Measurements from ENCODE around the gene ATP6V0E1. TPM values are rescaled to one million over a fixed set of nuclear protein-coding genes. Genes with fewer than 3 reads are reported as not detected.

Gene ATP6V0E1
- total and polyA plus RNA-seq, 2 experiments from 2014 or later: 75.9 to 250 TPM

DNA sequence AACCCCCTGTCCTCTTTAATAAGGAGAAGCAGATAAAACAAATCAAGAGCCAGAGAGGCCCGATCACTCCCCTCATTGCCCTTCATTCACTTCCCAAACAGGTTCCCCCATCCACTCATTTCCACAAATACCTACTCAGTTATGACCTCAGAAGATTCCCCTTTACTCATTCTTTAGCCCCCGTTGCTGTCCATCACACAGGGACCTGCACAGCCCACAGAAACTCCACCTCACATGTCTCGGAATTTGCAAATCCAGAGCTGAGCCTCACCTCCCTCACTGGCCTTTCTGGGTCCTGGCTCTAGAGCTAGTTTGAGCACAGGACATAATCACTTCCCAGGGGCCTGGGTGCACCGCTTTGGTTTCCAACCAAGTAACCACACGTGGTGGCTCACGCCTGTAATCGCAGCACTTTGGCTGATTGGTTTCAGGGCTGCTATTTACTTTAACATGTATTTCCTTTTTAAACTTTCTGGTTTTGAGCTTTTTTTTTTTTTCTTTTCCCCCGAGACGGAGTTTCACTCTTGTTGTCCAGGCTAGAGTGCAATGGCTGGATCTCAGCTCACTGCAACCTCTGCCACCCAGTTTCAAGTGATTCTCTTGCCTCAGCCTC lies 17.8 kb downstream of the ATP6V0E1 start:
- Histone ChIP-seq H4K20me1 (replicated peaks; ENCODE audit: insufficient read depth) (peaks cover 17% of the 10 kb centered on the region), H2AFZ (no peak overlapping the region), H3K36me3 (ENCODE audit: insufficient read depth) (no peaks in the 10 kb centered on the region), H3F3A (replicated peaks; ENCODE audit: low read depth) (no peaks in the 10 kb centered on the region), H3K27me3 (ENCODE audit: insufficient read depth) (no peaks in the 10 kb centered on the region), H3K4me1 (ENCODE audit: insufficient read depth) (no peaks in the 10 kb centered on the region), H3K79me2 (replicated peaks; ENCODE audit: insufficient read depth) (peaks cover 71% of the 10 kb centered on the region), H3K4me2 (no peak overlapping the region), H3K27ac (ENCODE audit: low read depth) (no peak overlapping the region), H3K4me3 (no peak overlapping the region), H3K9me2 (ENCODE audit: insufficient read depth) (no peaks in the 10 kb centered on the region)
- Mint-ChIP-seq H3K4me3 (no peak overlapping the region), H3K27me3 (ENCODE audit: insufficient read depth, low read depth, poor library complexity) (no peaks in the 10 kb centered on the region), H3K4me1 (peaks cover 13% of the 10 kb centered on the region; the same call in 2 of the 3 replicates), H3K9me3 (no peaks in the 10 kb centered on the region), H3K36me3 (ENCODE audit: low read depth) (peaks cover 10% of the 10 kb centered on the region; the same call in 2 of the 3 replicates), H3K27ac (no peak overlapping the region)
- TF ChIP-seq, protein P1, sequence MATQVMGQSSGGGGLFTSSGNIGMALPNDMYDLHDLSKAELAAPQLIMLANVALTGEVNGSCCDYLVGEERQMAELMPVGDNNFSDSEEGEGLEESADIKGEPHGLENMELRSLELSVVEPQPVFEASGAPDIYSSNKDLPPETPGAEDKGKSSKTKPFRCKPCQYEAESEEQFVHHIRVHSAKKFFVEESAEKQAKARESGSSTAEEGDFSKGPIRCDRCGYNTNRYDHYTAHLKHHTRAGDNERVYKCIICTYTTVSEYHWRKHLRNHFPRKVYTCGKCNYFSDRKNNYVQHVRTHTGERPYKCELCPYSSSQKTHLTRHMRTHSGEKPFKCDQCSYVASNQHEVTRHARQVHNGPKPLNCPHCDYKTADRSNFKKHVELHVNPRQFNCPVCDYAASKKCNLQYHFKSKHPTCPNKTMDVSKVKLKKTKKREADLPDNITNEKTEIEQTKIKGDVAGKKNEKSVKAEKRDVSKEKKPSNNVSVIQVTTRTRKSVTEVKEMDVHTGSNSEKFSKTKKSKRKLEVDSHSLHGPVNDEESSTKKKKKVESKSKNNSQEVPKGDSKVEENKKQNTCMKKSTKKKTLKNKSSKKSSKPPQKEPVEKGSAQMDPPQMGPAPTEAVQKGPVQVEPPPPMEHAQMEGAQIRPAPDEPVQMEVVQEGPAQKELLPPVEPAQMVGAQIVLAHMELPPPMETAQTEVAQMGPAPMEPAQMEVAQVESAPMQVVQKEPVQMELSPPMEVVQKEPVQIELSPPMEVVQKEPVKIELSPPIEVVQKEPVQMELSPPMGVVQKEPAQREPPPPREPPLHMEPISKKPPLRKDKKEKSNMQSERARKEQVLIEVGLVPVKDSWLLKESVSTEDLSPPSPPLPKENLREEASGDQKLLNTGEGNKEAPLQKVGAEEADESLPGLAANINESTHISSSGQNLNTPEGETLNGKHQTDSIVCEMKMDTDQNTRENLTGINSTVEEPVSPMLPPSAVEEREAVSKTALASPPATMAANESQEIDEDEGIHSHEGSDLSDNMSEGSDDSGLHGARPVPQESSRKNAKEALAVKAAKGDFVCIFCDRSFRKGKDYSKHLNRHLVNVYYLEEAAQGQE (IDR thresholded peaks at IDR 0.05; ENCODE audit: unreplicated experiment): no peak
- TF ChIP-seq ZNF114 (CRISPR knock-in tag; IDR thresholded peaks at IDR 0.05) (no peak), STAT1 (IDR thresholded peaks at IDR 0.05; ENCODE audit: unreplicated experiment) (no peak), ZNF331 (CRISPR knock-in tag; IDR thresholded peaks at IDR 0.05; ENCODE audit: low read depth) (no peak), NANOG (IDR thresholded peaks at IDR 0.05; ENCODE audit: borderline replicate concordance) (no peak), EZH2phosphoT487 (IDR thresholded peaks at IDR 0.05; ENCODE audit: unreplicated experiment) (no peak)
- TF ChIP-seq, protein P2, sequence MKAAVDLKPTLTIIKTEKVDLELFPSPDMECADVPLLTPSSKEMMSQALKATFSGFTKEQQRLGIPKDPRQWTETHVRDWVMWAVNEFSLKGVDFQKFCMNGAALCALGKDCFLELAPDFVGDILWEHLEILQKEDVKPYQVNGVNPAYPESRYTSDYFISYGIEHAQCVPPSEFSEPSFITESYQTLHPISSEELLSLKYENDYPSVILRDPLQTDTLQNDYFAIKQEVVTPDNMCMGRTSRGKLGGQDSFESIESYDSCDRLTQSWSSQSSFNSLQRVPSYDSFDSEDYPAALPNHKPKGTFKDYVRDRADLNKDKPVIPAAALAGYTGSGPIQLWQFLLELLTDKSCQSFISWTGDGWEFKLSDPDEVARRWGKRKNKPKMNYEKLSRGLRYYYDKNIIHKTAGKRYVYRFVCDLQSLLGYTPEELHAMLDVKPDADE (IDR thresholded peaks at IDR 0.05): no peak
- no peak for ATAC-seq
- DNase-seq (ENCODE audit: low spot score): no peak

DNA sequence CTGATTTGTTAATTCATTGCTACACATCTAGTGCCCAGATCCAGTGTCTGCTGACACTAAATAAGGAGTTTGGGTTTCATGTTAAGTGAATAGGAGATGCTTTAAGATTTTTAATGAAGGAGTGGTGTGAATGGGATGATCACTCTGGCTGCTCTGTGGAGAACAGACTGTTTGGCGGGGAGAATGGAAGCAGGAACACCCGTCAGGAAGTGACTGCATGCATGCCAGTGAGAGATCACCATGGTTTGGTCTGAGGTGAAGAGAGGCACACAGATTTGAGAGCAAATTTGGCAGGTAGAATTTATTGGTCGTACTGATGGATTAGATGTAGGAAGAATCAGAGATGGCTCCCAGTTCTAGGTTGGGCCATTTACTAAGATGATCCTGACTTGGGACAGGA lies 19.8 kb downstream of the ATP6V0E1 start:
- no peaks in the 10 kb centered on the region for H3K27me3 Mint-ChIP-seq (ENCODE audit: insufficient read depth, low read depth, poor library complexity)
- Histone ChIP-seq H3K4me1 (ENCODE audit: insufficient read depth) (no peaks in the 10 kb centered on the region), H3K79me2 (replicated peaks; ENCODE audit: insufficient read depth) (peaks cover 90% of the 10 kb centered on the region), H3K9me2 (ENCODE audit: insufficient read depth) (no peaks in the 10 kb centered on the region), H3F3A (replicated peaks; ENCODE audit: low read depth) (no peaks in the 10 kb centered on the region), H4K20me1 (replicated peaks; ENCODE audit: insufficient read depth) (peaks cover 29% of the 10 kb centered on the region), H3K27me3 (ENCODE audit: insufficient read depth) (no peaks in the 10 kb centered on the region), H3K36me3 (ENCODE audit: insufficient read depth) (no peaks in the 10 kb centered on the region), H3K27ac (ENCODE audit: low read depth) (no peak overlapping the region), H3K4me2 (no peak overlapping the region), H2AFZ (no peak overlapping the region), H3K4me3 (no peak overlapping the region)
- H3K27ac Mint-ChIP-seq: no peak overlapping the region
- DNase-seq (ENCODE audit: low spot score) (no peak), ATAC-seq (no peak)
- H3K9me3 Mint-ChIP-seq: no peaks in the 10 kb centered on the region
- H3K36me3 Mint-ChIP-seq (ENCODE audit: low read depth): no peaks in the 10 kb centered on the region
- H3K4me1 Mint-ChIP-seq: peaks cover 13% of the 10 kb centered on the region; the same call in 2 of the 3 replicates
- H3K4me3 Mint-ChIP-seq: no peak overlapping the region
- TF ChIP-seq, protein P3, sequence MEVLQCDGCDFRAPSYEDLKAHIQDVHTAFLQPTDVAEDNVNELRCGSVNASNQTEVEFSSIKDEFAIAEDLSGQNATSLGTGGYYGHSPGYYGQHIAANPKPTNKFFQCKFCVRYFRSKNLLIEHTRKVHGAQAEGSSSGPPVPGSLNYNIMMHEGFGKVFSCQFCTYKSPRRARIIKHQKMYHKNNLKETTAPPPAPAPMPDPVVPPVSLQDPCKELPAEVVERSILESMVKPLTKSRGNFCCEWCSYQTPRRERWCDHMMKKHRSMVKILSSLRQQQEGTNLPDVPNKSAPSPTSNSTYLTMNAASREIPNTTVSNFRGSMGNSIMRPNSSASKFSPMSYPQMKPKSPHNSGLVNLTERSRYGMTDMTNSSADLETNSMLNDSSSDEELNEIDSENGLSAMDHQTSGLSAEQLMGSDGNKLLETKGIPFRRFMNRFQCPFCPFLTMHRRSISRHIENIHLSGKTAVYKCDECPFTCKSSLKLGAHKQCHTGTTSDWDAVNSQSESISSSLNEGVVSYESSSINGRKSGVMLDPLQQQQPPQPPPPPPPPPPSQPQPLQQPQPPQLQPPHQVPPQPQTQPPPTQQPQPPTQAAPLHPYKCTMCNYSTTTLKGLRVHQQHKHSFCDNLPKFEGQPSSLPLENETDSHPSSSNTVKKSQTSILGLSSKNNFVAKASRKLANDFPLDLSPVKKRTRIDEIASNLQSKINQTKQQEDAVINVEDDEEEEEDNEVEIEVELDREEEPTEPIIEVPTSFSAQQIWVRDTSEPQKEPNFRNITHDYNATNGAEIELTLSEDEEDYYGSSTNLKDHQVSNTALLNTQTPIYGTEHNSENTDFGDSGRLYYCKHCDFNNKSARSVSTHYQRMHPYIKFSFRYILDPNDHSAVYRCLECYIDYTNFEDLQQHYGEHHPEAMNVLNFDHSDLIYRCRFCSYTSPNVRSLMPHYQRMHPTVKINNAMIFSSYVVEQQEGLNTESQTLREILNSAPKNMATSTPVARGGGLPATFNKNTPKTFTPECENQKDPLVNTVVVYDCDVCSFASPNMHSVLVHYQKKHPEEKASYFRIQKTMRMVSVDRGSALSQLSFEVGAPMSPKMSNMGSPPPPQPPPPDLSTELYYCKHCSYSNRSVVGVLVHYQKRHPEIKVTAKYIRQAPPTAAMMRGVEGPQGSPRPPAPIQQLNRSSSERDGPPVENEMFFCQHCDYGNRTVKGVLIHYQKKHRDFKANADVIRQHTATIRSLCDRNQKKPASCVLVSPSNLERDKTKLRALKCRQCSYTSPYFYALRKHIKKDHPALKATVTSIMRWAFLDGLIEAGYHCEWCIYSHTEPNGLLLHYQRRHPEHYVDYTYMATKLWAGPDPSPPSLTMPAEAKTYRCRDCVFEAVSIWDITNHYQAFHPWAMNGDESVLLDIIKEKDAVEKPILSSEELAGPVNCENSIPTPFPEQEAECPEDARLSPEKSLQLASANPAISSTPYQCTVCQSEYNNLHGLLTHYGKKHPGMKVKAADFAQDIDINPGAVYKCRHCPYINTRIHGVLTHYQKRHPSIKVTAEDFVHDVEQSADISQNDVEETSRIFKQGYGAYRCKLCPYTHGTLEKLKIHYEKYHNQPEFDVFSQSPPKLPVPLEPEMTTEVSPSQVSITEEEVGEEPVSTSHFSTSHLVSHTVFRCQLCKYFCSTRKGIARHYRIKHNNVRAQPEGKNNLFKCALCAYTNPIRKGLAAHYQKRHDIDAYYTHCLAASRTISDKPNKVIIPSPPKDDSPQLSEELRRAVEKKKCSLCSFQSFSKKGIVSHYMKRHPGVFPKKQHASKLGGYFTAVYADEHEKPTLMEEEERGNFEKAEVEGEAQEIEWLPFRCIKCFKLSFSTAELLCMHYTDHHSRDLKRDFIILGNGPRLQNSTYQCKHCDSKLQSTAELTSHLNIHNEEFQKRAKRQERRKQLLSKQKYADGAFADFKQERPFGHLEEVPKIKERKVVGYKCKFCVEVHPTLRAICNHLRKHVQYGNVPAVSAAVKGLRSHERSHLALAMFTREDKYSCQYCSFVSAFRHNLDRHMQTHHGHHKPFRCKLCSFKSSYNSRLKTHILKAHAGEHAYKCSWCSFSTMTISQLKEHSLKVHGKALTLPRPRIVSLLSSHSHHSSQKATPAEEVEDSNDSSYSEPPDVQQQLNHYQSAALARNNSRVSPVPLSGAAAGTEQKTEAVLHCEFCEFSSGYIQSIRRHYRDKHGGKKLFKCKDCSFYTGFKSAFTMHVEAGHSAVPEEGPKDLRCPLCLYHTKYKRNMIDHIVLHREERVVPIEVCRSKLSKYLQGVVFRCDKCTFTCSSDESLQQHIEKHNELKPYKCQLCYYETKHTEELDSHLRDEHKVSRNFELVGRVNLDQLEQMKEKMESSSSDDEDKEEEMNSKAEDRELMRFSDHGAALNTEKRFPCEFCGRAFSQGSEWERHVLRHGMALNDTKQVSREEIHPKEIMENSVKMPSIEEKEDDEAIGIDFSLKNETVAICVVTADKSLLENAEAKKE (CRISPR knock-in tag; IDR thresholded peaks at IDR 0.05): no peak
- no peak for TF ChIP-seq STAT1 (IDR thresholded peaks at IDR 0.05; ENCODE audit: unreplicated experiment)
- TF ChIP-seq, protein P4, sequence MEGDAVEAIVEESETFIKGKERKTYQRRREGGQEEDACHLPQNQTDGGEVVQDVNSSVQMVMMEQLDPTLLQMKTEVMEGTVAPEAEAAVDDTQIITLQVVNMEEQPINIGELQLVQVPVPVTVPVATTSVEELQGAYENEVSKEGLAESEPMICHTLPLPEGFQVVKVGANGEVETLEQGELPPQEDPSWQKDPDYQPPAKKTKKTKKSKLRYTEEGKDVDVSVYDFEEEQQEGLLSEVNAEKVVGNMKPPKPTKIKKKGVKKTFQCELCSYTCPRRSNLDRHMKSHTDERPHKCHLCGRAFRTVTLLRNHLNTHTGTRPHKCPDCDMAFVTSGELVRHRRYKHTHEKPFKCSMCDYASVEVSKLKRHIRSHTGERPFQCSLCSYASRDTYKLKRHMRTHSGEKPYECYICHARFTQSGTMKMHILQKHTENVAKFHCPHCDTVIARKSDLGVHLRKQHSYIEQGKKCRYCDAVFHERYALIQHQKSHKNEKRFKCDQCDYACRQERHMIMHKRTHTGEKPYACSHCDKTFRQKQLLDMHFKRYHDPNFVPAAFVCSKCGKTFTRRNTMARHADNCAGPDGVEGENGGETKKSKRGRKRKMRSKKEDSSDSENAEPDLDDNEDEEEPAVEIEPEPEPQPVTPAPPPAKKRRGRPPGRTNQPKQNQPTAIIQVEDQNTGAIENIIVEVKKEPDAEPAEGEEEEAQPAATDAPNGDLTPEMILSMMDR (conservative IDR thresholded peaks at IDR 0.05; ENCODE audit: low read depth in 2 of 2): no peak

Measured in GM23338 (cell line).